22Rv1 (cell line): Measurements from ENCODE around the gene LITAF.
A peak's percentile ranks its signal among the peaks of the same experiment; 100 is the strongest.

ENCODE experiments used
- H3K27ac ChIP-seq: fragments of 450-650 bp; 2 replicates; pipeline ENCODE4 v1.5.1; 2017
- CTCF ChIP-seq: fragments of 450-650 bp; IDR thresholded peaks from 2 replicates; pipeline ENCODE4 v1.5.1; 2017; ENCODE audit warnings: mild to moderate bottlenecking
- ZFX ChIP-seq: fragments of 450-650 bp; IDR thresholded peaks from 2 replicates; pipeline ENCODE4 v1.6.1; 2017; ENCODE audit warnings: antibody characterized with exemption, borderline replicate concordance

LITAF gene

GRCh38 chr16:11587643-11588247 lies 1.0 kb upstream of the LITAF start:
- TF ChIP-seq ZFX (no peak), CTCF (no peak)

GRCh38 chr16:11586378-11586855 lies 302 bp downstream of the LITAF start:
- TF ChIP-seq ZFX (no peak), CTCF (no peak)
- no peak overlapping the region for H3K27ac ChIP-seq

More at GRCh38 chr16:11587643-11588247, 1.0 kb upstream of the LITAF start:
- no peak overlapping the region for H3K27ac ChIP-seq

GRCh38 chr16:11585460-11586377 lies 1.0 kb downstream of the LITAF start:
- H3K27ac ChIP-seq, result no peak overlapping the region

GRCh38 chr16:11583889-11584565 lies 2.7 kb downstream of the LITAF start:
- peak overlapping the region; percentile 77 for H3K27ac ChIP-seq
- TF ChIP-seq ZFX (no peak), CTCF (no peak)

More at GRCh38 chr16:11585460-11586377, 1.0 kb downstream of the LITAF start:
- TF ChIP-seq CTCF (no peak), ZFX (no peak)

- peak overlapping the region; percentile 77 for H3K27ac ChIP-seq
- TF ChIP-seq ZFX (no peak), CTCF (no peak)
Observed at GRCh38 chr16:11583166-11583565, 3.6 kb downstream of the LITAF start.

GRCh38 chr16:11582157-11582814 lies 4.4 kb downstream of the LITAF start:
- H3K27ac ChIP-seq, result no peak overlapping the region
- TF ChIP-seq CTCF (no peak), ZFX (no peak)
